Fibroblast of skin of abdomen (primary cell): Measurements from ENCODE around the gene KLHL7. TPM values are rescaled to one million over a fixed set of nuclear protein-coding genes. Genes with fewer than 3 reads are reported as not detected.

Source experiments
- DNase-seq: peaks from one replicate; pipeline ENCODE4 v3.0.0-alpha.2; 2013
- polyA plus RNA-seq, 2 experiments: library from polyadenylated mRNA; unstranded; fragments of 120-200 nt; gene quantifications; one replicate each; pipeline ENCODE4 v1.2.1, GENCODE V29; 2013; ENCODE audit not compliant: insufficient read length in 2 of 2

Gene KLHL7, protein sequence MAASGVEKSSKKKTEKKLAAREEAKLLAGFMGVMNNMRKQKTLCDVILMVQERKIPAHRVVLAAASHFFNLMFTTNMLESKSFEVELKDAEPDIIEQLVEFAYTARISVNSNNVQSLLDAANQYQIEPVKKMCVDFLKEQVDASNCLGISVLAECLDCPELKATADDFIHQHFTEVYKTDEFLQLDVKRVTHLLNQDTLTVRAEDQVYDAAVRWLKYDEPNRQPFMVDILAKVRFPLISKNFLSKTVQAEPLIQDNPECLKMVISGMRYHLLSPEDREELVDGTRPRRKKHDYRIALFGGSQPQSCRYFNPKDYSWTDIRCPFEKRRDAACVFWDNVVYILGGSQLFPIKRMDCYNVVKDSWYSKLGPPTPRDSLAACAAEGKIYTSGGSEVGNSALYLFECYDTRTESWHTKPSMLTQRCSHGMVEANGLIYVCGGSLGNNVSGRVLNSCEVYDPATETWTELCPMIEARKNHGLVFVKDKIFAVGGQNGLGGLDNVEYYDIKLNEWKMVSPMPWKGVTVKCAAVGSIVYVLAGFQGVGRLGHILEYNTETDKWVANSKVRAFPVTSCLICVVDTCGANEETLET
- 28.4 TPM for polyA plus RNA-seq (2013, experiment 1 of 2; ENCODE audit: insufficient read length)
- 29.0 TPM for polyA plus RNA-seq (2013, experiment 2 of 2; ENCODE audit: insufficient read length)

GRCh38 chr7:23105644-23106056 is at the start of gene KLHL7:
Gene KLHL7, plus strand, starts transcription at chr7:23105785. Its CDS starts 242 bp downstream, at chr7:23106027.
- DNase-seq: peak; percentile 90

GRCh38 chr7:23058408-23059096 is 47.0 kb upstream of the KLHL7 start:
- peak; percentile 7 for DNase-seq

DNA sequence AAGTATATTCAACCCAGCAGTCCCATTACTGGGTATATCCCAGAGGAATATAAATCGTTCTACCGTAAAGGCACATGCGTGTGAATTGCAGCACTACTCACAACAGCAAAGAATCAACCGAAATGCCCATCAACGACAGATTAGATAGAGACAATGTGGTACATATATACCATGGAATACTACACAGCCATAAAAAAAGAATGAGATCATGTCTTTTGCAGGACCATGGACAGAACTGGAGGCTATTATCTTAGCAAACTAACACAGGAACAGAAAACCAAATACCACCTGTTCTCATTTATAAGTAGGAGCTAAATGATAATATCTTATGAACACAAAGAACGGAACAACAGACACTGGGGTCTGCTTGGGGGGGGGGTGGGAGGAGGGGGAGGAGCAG is 44.3 kb upstream of the KLHL7 start:
- DNase-seq: no peak

DNA sequence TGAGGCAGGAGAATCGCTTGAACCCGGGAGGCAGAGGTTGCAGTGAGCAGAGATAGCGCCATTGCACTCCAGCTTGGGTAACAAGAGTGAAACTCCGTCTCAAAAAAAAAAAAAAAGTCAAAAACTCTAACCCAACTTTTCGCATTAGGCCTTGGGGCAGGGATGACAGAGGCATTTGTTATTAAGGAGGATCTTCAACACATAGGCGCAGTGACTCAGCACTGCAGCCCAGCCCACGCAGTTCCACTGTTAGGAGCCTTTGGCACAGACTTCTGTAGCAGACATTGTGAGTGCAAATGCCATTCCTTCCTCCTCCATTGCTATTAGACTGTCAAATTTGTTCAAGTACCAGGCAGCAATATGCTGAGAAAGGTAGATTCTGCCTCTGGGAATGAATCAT is 43.1 kb upstream of the KLHL7 start:
- peak; percentile 39 for DNase-seq

DNA sequence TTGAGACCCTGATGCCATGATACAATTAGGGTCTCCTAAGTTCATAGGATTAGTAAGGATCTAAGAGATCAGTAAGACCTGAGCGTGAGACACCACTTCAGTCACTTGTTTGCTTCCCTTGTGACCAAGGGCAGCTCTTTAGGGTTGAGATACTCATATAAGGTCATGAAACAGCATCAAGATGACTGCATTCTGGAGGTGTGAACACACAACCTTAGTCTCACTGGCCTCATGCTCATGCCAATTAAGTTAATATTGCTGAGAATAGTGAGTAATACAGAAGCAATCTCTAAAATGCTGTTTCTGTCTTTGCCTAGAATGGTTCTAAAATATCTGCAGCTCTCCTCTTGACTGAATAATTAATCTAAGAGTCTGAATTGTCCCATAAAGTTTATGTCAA is 39.6 kb upstream of the KLHL7 start:
- peak; percentile 75 for DNase-seq

- DNase-seq: peak; percentile 75
These were observed 38.3 kb upstream of the KLHL7 start for GRCh38 chr7:23067271-23067670.

- peak; percentile 9 for DNase-seq
These were observed 33.5 kb upstream of the KLHL7 start for GRCh38 chr7:23072048-23072447.

DNA sequence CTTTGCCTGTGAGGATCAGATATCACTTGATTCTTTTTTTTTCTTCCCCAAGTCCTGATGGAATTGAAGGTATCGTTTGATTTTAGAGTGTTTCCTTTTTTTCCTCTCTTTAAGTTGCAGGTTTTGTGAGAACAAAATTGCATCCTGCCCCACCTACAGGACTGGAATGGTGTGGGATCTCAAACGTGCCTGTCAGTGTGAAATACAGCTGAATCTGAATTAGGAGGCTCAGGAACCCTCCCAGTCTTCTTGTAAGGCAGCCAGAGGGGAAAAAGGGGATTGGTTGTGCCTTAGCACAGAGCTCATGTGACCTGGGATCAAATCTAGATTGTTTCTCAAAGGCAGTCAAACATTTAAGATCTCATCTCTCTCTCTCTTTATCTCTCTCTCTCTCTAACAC is 32.7 kb upstream of the KLHL7 start:
- no peak for DNase-seq

GRCh38 chr7:23074443-23075261 is 30.9 kb upstream of the KLHL7 start:
- peak; percentile 9 for DNase-seq

DNA sequence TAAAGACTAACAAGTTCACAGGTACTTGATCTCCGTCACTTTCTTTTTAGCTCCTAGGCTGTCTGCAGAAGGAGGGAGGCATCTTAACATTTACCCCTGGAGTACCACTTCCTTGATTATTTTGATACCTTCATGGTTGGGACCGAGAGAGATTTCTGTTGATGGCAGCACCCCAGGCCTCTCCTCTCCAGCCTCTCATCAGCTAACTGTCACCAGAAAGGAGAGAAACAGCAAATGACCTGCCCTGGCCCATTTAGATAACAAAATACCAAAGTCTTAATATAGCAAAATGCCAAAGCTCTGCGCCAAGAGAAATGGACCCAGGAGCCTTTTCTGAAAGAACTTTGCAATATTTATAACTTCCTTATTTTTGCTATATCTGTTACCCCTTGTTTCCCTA is 30.0 kb upstream of the KLHL7 start:
- no peak for DNase-seq

DNA sequence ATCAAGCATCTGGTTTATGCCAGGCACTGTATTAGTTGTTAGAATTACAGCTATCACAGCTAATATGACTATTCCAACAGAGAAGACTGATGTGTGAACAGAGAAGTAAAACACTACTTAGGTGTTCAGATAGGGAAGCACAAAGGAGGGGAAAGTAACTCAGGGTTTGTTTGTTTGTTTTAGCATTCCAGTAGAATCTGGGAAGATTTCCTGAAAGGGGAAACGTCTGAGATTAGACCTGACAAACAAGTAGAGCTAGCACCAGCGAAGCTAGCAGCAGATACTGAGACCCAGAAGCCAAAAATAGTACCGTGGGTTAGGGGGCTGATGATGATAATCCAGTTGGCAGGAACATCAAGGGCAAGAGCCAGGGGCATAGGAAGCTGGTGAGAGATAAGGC is 28.8 kb upstream of the KLHL7 start:
- DNase-seq: no peak

DNA sequence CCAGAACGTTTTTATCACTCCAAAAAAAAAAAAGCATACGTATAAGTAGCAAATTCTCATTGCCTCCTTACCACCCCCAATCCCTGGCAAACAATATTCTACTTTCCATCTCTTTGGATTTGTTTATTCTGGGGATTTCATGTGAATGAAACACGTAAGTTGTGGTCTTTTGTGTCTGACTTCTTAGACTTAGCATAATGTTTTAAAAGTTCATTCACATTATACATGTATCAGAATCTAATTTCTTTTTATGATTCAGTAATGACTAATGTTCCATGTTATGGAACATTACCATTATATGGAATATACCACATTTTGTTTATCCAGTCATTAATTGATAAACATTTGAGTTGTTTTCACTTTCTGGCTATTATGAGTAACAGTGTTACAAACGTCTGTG is 12.5 kb upstream of the KLHL7 start:
- DNase-seq: peak; percentile 41

GRCh38 chr7:23093546-23093945 is 12.0 kb upstream of the KLHL7 start:
- peak; percentile 78 for DNase-seq

DNA sequence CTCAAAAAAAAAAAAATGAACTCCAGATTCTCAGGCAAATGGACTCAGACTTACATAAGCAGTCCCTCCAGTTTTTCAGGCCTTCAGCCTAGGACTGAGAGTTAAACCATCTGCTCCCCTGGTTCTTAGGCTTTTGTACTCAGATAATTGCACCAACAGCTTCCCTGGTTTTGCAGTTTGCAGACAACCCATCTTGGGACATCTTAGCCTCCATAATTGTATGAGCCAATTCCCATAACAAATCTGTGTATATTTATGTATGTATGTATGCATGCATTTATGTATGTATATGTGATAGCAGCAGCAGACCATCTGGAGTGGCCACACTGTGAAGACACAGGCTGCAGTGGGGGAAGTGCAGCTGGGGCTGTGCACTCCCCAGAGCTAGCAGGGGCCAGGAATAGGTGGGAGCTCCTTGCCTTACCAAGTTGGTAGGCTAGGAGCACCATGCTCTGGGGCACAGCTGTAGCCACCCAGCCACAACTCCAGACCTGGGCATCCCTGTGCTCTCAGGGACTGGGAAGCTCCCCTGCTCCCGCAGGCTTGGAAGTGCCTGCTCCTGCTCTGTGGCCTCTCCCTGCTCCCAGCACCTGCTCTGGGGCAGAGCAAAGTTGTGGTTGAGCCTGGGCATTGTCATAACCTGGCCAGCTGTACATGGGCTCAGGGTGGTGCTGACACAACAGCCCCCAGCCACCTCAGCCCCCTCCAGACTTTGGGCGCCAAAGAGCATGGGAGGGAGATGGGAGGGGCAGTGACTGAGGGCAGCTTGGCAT is 8.9 kb upstream of the KLHL7 start:
- DNase-seq: no peak

GRCh38 chr7:23098029-23098428 is 7.6 kb upstream of the KLHL7 start:
- DNase-seq: no peak

- DNase-seq: no peak
These were observed 7.1 kb upstream of the KLHL7 start for GRCh38 chr7:23098460-23098859.

- no peak for DNase-seq
These were observed 4.9 kb upstream of the KLHL7 start for GRCh38 chr7:23100697-23101096.

GRCh38 chr7:23105086-23105643 is 420 bp upstream of the KLHL7 start:
- no peak for DNase-seq

GRCh38 chr7:23106057-23106822 is 655 bp downstream of the KLHL7 start:
- peak; percentile 43 for DNase-seq

DNA sequence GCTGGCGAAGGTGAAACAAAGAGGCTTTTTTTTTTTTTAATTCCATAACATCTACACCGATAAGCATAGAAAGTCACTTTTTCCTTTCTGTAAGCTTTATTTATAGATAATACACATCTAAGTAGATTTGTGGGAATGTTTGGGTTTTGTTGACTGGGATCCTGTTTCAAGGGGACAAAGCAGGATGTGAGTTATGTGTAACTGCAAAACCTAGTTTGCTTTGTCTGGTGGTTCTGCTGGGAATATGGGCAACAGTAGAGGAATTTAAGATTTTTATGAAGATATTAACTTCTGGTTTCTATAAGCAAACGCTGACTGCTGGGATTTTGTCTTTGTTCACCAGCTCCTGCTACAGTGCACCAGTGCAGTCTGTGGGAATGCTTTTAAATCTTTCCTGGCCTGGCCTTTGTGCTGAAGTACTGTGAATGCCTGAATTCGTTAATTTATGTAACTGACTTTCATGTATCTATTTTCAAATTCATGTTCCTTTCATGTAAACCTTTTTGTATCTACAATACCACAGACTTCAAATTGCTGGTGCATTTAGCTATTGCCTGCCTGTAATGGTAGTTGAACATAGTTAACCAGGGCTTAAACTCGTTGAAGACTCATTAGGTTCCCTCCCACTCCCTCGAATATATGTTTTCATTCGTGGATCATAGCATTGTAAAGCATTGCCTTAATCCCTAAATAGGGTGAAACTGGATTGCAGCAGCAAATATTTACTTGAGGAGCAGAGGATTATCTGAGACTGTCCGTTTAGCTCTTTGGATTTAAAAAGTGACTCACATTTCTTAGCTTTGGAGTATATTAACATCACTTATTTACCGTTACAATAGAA is 1.5 kb downstream of the KLHL7 start:
- no peak for DNase-seq
